ENCODE results near the gene NEK1.

GRCh38 chr4:169506903-169507302 lies 105.5 kb downstream of the NEK1 start:
- TF ChIP-seq KAT7 (CRISPR knock-in tag; IDR thresholded peaks at IDR 0.05; ENCODE audit: borderline replicate concordance) = no peak
- no peak for TF ChIP-seq AGO2 (optimal IDR thresholded peaks at IDR 0.05; ENCODE audit: low read depth, low read length)
- TF ChIP-seq MTA3 (CRISPR knock-in tag; IDR thresholded peaks at IDR 0.05) = no peak
- TF ChIP-seq ZNF274 (CRISPR knock-in tag; IDR thresholded peaks at IDR 0.05) = no peak
- no peak for TF ChIP-seq CTCF (CRISPR knock-in tag; IDR thresholded peaks at IDR 0.05)
- no peak for TF ChIP-seq ZBTB20 (CRISPR knock-in tag; IDR thresholded peaks at IDR 0.05; ENCODE audit: borderline replicate concordance, low read depth)
- no peak for TF ChIP-seq FIP1L1 (IDR thresholded peaks at IDR 0.05; ENCODE audit: borderline replicate concordance, insufficient read depth, low read depth, low read length)
- TF ChIP-seq YY1 (IDR thresholded peaks at IDR 0.05; ENCODE audit: insufficient read depth, insufficient replicate concordance, low read depth, low read length) = no peak
- no peak for TF ChIP-seq ZNF570 (CRISPR knock-in tag; IDR thresholded peaks at IDR 0.05; ENCODE audit: borderline replicate concordance)

All from HepG2 (cell line).